ENCODE measurements around the gene PKHD1.

DNA sequence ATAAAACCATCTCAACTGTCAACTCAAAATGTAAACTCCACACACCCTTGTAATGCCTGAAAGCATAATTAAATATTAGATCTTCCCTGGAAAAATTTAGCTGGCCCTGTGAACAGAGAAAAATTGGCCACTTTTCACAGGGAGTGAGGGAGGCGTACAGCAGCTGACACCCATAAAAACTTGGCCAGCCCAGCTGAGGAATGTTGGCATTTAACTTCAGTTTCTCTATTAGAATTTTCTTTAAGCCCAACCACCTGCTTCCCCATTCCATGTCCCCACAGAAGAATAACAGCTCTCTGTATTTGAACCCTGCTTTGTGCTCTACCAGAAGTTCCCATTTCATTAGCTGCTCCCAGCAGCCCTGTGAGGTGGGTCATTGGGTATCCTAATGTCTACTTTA lies 41.0 kb downstream of the PKHD1 start:
- TF ChIP-seq, protein P1, sequence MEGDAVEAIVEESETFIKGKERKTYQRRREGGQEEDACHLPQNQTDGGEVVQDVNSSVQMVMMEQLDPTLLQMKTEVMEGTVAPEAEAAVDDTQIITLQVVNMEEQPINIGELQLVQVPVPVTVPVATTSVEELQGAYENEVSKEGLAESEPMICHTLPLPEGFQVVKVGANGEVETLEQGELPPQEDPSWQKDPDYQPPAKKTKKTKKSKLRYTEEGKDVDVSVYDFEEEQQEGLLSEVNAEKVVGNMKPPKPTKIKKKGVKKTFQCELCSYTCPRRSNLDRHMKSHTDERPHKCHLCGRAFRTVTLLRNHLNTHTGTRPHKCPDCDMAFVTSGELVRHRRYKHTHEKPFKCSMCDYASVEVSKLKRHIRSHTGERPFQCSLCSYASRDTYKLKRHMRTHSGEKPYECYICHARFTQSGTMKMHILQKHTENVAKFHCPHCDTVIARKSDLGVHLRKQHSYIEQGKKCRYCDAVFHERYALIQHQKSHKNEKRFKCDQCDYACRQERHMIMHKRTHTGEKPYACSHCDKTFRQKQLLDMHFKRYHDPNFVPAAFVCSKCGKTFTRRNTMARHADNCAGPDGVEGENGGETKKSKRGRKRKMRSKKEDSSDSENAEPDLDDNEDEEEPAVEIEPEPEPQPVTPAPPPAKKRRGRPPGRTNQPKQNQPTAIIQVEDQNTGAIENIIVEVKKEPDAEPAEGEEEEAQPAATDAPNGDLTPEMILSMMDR (IDR thresholded peaks at IDR 0.05): no peak
- no peak for TF ChIP-seq POLR2A (IDR thresholded peaks at IDR 0.05)
